Endothelial cell (in vitro differentiated cells): ENCODE data around the gene SOCS7. TPM values are rescaled to one million over a fixed set of nuclear protein-coding genes. Genes with fewer than 3 reads are reported as not detected.

Experiments used
- DNase-seq: peaks from one replicate; pipeline ENCODE4 v3.0.0; 2021; ENCODE audit warnings: low spot score
- H3K27ac Mint-ChIP-seq: one replicate; pipeline ENCODE4 v1.8.0; 2021; ENCODE audit warnings: mixed read lengths, inconsistent platforms; ENCODE audit not compliant: unreplicated experiment
- H3K27me3 Mint-ChIP-seq: one replicate; pipeline ENCODE4 v1.8.0; 2021; ENCODE audit warnings: mild to moderate bottlenecking, moderate library complexity, mixed read lengths, inconsistent platforms; ENCODE audit not compliant: unreplicated experiment
- H3K36me3 Mint-ChIP-seq: one replicate; pipeline ENCODE4 v1.8.0; 2021; ENCODE audit warnings: mild to moderate bottlenecking, low read depth, mixed read lengths, inconsistent platforms; ENCODE audit not compliant: unreplicated experiment
- H3K4me1 Mint-ChIP-seq: one replicate; pipeline ENCODE4 v1.8.0; 2021; ENCODE audit warnings: mild to moderate bottlenecking, mixed read lengths, inconsistent platforms; ENCODE audit not compliant: unreplicated experiment
- H3K4me3 Mint-ChIP-seq: one replicate; pipeline ENCODE4 v1.8.0; 2021; ENCODE audit warnings: mild to moderate bottlenecking, mixed read lengths, inconsistent platforms; ENCODE audit not compliant: unreplicated experiment
- H3K9me3 Mint-ChIP-seq: one replicate; pipeline ENCODE4 v1.8.0; 2021; ENCODE audit warnings: mixed read lengths, inconsistent platforms; ENCODE audit not compliant: unreplicated experiment
- total RNA-seq: library from RNA; stranded (reverse); fragmentation: NEBNext Ultra II Directional; extraction: Animal tissue kit (Norgen Biotek cat#: 25700); gene quantifications from one replicate; pipeline ENCODE4 v1.2.1, GENCODE V29; 2021; ENCODE audit not compliant: unreplicated experiment
- TF ChIP-seq, protein P1 (sequence below): fragments of 200-600 bp; sonication (generic); IDR thresholded peaks from one replicate; pipeline ENCODE4 v1.5.0; 2021; ENCODE audit warnings: antibody characterized with exemption; ENCODE audit not compliant: unreplicated experiment

Gene SOCS7
- total RNA-seq, 1 donor from 2014 or later, result 13.8 TPM

DNA sequence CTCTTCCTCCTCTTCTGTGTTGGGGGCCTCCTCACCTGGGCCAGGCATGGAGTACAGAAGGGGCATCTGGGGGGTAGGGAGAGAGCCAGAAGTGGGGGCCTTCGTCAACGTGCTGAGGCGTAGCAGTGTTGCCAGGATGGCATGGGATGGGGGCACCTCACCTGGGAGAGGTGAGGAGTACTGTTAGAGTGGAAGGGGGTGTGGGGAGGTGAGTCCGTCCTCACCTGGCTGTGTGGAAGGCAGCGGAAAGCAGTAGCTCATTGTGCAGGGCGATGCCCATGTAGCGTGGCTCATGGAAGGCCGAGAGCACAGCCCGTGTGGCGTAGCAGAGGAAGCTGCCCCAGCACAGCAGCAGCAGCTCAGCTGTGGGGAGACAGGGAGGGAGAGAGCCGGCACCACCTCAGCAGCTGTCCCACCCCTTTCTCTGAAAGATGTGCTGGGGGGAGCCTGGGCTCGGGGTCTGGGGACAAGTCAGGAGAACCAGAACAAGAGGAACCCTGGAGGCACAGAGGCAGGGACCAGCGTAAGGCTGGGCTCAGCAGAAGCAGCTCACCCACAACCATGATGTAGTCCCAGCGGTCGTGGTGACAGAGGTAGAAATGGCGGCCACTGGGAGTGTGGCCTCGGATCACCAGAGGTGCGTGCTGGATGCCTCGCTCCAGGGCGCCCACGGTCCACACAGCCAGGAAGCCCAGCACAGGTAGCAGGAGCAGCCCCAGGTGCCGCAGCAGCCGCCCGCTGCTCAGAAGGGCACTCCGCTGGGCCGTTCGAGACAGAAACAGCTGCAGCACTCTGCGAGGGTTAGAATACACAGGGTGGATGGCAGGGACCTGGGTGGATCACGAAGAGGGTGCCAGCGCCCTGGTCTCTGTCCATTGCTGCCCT is 16.9 kb upstream of the SOCS7 start:
- DNase-seq, result no peak
- no peaks in the 10 kb centered on the region for H3K9me3 Mint-ChIP-seq
- peaks cover 13% of the 10 kb centered on the region for H3K27me3 Mint-ChIP-seq
- TF ChIP-seq, protein P1, sequence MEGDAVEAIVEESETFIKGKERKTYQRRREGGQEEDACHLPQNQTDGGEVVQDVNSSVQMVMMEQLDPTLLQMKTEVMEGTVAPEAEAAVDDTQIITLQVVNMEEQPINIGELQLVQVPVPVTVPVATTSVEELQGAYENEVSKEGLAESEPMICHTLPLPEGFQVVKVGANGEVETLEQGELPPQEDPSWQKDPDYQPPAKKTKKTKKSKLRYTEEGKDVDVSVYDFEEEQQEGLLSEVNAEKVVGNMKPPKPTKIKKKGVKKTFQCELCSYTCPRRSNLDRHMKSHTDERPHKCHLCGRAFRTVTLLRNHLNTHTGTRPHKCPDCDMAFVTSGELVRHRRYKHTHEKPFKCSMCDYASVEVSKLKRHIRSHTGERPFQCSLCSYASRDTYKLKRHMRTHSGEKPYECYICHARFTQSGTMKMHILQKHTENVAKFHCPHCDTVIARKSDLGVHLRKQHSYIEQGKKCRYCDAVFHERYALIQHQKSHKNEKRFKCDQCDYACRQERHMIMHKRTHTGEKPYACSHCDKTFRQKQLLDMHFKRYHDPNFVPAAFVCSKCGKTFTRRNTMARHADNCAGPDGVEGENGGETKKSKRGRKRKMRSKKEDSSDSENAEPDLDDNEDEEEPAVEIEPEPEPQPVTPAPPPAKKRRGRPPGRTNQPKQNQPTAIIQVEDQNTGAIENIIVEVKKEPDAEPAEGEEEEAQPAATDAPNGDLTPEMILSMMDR, result no peak
- H3K4me1 Mint-ChIP-seq, result peaks cover 16% of the 10 kb centered on the region
- no peak overlapping the region for H3K4me3 Mint-ChIP-seq
- H3K27ac Mint-ChIP-seq, result no peak overlapping the region
- H3K36me3 Mint-ChIP-seq, result peaks cover 4% of the 10 kb centered on the region

DNA sequence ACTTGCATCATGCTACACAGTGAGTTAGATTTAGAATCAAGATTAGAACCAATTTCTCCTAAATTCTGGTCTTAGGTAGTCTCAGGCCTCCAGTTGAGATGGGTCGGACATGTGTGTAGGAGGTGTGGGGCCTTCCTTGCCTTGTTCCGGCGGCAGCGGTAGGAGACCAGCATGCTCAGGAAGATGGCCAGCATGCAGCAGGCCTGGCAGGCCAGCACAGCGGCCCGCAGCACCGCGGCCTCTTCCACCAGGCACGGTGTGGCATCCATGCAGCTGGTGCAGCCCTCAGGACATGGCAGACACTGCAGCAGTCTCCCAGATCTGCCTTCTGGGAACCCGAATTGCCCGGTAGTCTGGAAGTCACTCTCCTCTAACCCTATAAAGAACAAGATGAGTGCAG is 14.8 kb upstream of the SOCS7 start:
- no peak overlapping the region for H3K27ac Mint-ChIP-seq
- H3K36me3 Mint-ChIP-seq, result peaks cover 4% of the 10 kb centered on the region
- H3K4me1 Mint-ChIP-seq, result peaks cover 13% of the 10 kb centered on the region
- no peaks in the 10 kb centered on the region for H3K9me3 Mint-ChIP-seq
- TF ChIP-seq, protein P1, result no peak
- DNase-seq, result no peak
- H3K4me3 Mint-ChIP-seq, result no peak overlapping the region
- H3K27me3 Mint-ChIP-seq, result peaks cover 13% of the 10 kb centered on the region

DNA sequence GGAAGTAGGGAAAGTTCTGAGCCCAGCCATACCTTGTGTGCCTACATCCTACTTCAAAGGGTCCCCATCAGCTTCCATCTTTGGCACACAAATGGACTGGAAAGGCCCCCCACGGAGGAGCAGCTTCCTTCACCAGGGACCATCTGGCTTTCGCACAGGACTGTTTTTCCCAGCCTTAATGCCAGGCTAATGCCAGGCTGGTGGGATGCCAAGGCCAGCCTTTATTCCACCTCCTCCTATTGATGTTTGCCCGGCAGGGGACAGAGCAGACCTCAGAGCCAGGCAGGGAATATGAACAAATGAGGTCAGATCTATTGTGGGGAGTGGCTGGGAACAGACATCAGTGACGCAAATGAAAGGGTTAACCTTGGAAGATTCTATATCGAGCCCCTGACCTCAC is 13.6 kb upstream of the SOCS7 start:
- DNase-seq, result no peak
- Mint-ChIP-seq H3K9me3 (no peaks in the 10 kb centered on the region), H3K27me3 (peaks cover 13% of the 10 kb centered on the region), H3K36me3 (peaks cover 4% of the 10 kb centered on the region), H3K4me3 (no peak overlapping the region), H3K4me1 (peaks cover 13% of the 10 kb centered on the region), H3K27ac (no peak overlapping the region)
- TF ChIP-seq, protein P1, result no peak

DNA sequence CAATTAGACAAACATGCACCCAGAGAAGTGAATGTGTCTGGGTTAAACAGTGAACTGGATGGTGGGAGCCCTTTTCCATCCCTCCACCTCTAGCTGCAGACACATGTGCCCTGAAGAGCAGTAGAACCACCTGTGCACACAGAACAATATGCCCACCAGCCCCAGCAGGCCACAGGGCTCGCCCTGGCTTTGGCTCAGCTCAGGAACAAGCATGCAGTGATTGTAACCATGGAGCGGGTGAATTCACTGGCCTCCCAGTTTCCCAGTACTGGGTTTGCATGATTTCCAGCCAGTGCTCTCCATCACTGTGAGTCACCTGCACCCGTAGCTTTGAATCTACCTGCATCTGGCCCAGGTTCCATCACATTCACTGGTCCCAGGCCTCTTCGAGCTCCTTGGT is 13.1 kb upstream of the SOCS7 start:
- DNase-seq, result no peak
- Mint-ChIP-seq H3K4me3 (no peak overlapping the region), H3K27ac (no peak overlapping the region), H3K9me3 (no peaks in the 10 kb centered on the region), H3K4me1 (peaks cover 13% of the 10 kb centered on the region), H3K27me3 (peaks cover 13% of the 10 kb centered on the region), H3K36me3 (peaks cover 4% of the 10 kb centered on the region)
- TF ChIP-seq, protein P1, result no peak

DNA sequence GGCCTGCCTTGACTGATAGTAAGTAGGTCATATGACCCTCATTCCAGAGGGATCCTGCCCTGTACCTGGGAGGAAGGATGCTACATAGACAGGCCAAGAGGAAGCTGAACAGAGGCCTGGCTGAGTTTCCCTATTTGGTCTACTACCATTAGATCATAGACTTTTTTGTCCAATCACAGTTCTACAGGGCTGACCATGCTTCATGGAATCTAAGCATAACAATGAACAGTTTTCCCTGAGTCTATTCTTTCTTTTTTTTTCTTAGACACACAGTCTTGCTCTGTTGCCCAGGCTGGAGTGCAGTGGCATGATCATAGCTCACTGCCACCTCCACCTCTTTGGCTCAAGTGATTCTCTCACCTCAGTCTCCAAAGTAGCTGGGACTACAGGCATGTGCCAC is 11.8 kb upstream of the SOCS7 start:
- Mint-ChIP-seq H3K4me1 (peaks cover 13% of the 10 kb centered on the region), H3K36me3 (peaks cover 4% of the 10 kb centered on the region), H3K4me3 (no peak overlapping the region), H3K27me3 (peaks cover 13% of the 10 kb centered on the region), H3K27ac (no peak overlapping the region), H3K9me3 (no peaks in the 10 kb centered on the region)
- TF ChIP-seq, protein P1, result no peak
- DNase-seq, result no peak
